SK-N-SH (cell line): ENCODE data around the gene CD109. TPM values are rescaled to one million over a fixed set of nuclear protein-coding genes. Genes with fewer than 3 reads are reported as not detected.

ENCODE experiments used
- CTCF ChIA-PET: fragments of 300-600, 350-600 bp; formaldehyde crosslinking; extraction: SDS; loops from one replicate; lab custom pipeline; 2021; lab: Yijun Ruan, JAX
- POLR2A ChIA-PET: fragments of 350-600 bp; sonication (Branson Sonifier 250); formaldehyde crosslinking; extraction: SDS; loops from one replicate; lab custom pipeline; 2020; ENCODE audit warnings: antibody characterized with exemption, inconsistent platforms; lab: Yijun Ruan, JAX
- DNase-seq: peaks from one replicate; pipeline ENCODE4 v3.0.0; 2012
- H2AFZ ChIP-seq: fragments of 200-600 bp; sonication (generic); 2 replicates; pipeline ENCODE4 v1.8.1; 2016; ENCODE audit warnings: antibody characterized with exemption, mild to moderate bottlenecking, low read depth
- H3F3A ChIP-seq: fragments of 200-600 bp; sonication (generic); replicated peaks from 2 replicates; pipeline ENCODE3; 2016; ENCODE audit warnings: antibody characterized with exemption, mild to moderate bottlenecking; ENCODE audit not compliant: insufficient read depth
- H3K27ac ChIP-seq, 2 experiments: fragments of 200-500 bp in 1 of 2; fragments of 200-600 bp in 1 of 2; sonication (Bioruptor generic) in 1 of 2; sonication (generic), shearing (Covaris generic) in 1 of 2; 2 replicates each; pipeline versions ENCODE4 v1.5.1 to v1.6.1; 2014 to 2016; ENCODE audit warnings: low read depth in 2 of 2, inconsistent platforms in 1 of 2, low read length in 1 of 2, mild to moderate bottlenecking in 1 of 2, mixed read lengths in 1 of 2
- H3K27me3 ChIP-seq: fragments of 200-600 bp; sonication (generic), shearing (Covaris generic); 2 replicates; pipeline ENCODE4 v1.6.1; 2016; ENCODE audit warnings: mixed run types; ENCODE audit not compliant: insufficient read depth
- H3K36me3 ChIP-seq, 2 experiments: fragments of 200-500 bp in 1 of 2; fragments of 200-600 bp in 1 of 2; sonication (Bioruptor generic) in 1 of 2; sonication (generic) in 1 of 2; replicated peaks in 1 of 2; 2 replicates each; pipeline versions ENCODE3 to v1.5.1; 2014 to 2016; ENCODE audit warnings: low read length in 1 of 2, mild to moderate bottlenecking in 1 of 2; ENCODE audit not compliant: insufficient read depth in 2 of 2, control insufficient read depth in 1 of 2
- H3K4me1 ChIP-seq, 2 experiments: fragments of 200-500 bp in 1 of 2; fragments of 200-600 bp in 1 of 2; sonication (Bioruptor generic) in 1 of 2; sonication (generic), shearing (Covaris generic) in 1 of 2; 2 replicates each; pipeline versions ENCODE4 v1.5.1 to v1.6.1; 2014 to 2016; ENCODE audit warnings: low read depth in 1 of 2, low read length in 1 of 2, mixed run types in 1 of 2; ENCODE audit not compliant: insufficient read depth in 2 of 2, control insufficient read depth in 1 of 2
- H3K4me2 ChIP-seq: fragments of 200-600 bp; sonication (generic), shearing (Covaris generic); 2 replicates; pipeline ENCODE4 v1.6.1; 2017; ENCODE audit warnings: mixed run types
- H3K4me3 ChIP-seq, 2 experiments: fragments of 200-500 bp in 1 of 2; fragments of 200-600 bp in 1 of 2; sonication (Bioruptor generic) in 1 of 2; sonication (generic), shearing (Covaris generic) in 1 of 2; 2 replicates each; pipeline versions ENCODE4 v1.5.1 to v1.8.1; 2014 to 2016; ENCODE audit warnings: low read depth in 2 of 2, inconsistent platforms in 1 of 2, low read length in 1 of 2, mild to moderate bottlenecking in 1 of 2, mixed read lengths in 1 of 2, moderate library complexity in 1 of 2
- H3K79me2 ChIP-seq: fragments of 200-600 bp; sonication (generic); 2 replicates; pipeline ENCODE4 v1.8.1; 2017; ENCODE audit warnings: mild to moderate bottlenecking; ENCODE audit not compliant: insufficient read depth
- H3K9ac ChIP-seq: fragments of 200-600 bp; sonication (generic); 2 replicates; pipeline ENCODE4 v1.6.1; 2017; ENCODE audit warnings: mixed run types
- H3K9me2 ChIP-seq: fragments of 200-600 bp; sonication (generic); 2 replicates; pipeline ENCODE4 v1.6.1; 2017; ENCODE audit warnings: mixed run types
- H3K9me3 ChIP-seq: fragments of 200-600 bp; sonication (generic); 2 replicates; pipeline ENCODE4 v1.6.1; 2017; ENCODE audit warnings: mixed run types, mild to moderate bottlenecking, moderate library complexity
- H4K20me1 ChIP-seq: fragments of 200-600 bp; sonication (generic); 2 replicates; pipeline ENCODE4 v1.6.1; 2017; ENCODE audit warnings: mild to moderate bottlenecking, mixed run types; ENCODE audit not compliant: insufficient read depth
- EP300 ChIP-seq, 2 experiments: IDR thresholded peaks; 2 replicates each; pipeline versions ENCODE4 v1.4.0 to v1.6.1; 2012; ENCODE audit warnings: borderline replicate concordance in 1 of 2, low read depth in 1 of 2, low read length in 1 of 2
- EZH2phosphoT487 ChIP-seq: fragments of 200-600 bp; sonication (generic); IDR thresholded peaks from 2 replicates; pipeline ENCODE4 v1.6.1; 2017; ENCODE audit warnings: low read depth, mixed run types, mild to moderate bottlenecking, antibody characterized with exemption, moderate library complexity, borderline replicate concordance
- FOXM1 ChIP-seq: IDR thresholded peaks from 2 replicates; pipeline ENCODE4 v1.4.0; 2012; ENCODE audit warnings: low read depth, mild to moderate bottlenecking
- GABPA ChIP-seq: IDR thresholded peaks from 2 replicates; pipeline ENCODE4 v1.4.0; 2012; ENCODE audit warnings: low read depth, mild to moderate bottlenecking
- MXI1 ChIP-seq: IDR thresholded peaks from 2 replicates; pipeline ENCODE4 v1.6.1; 2012; ENCODE audit warnings: mild to moderate bottlenecking, low read depth, low read length, improper control_type of control experiment
- NFIC ChIP-seq: IDR thresholded peaks from 2 replicates; pipeline ENCODE4 v1.4.0; 2012; ENCODE audit warnings: borderline replicate concordance
- NRF1 ChIP-seq: IDR thresholded peaks from 2 replicates; pipeline ENCODE4 v1.6.1; 2012; ENCODE audit warnings: low read depth, mild to moderate bottlenecking, low read length
- RAD21 ChIP-seq: IDR thresholded peaks from 2 replicates; pipeline ENCODE4 v1.6.1; 2012; ENCODE audit warnings: mild to moderate bottlenecking, low read length
- RCOR1 ChIP-seq: fragments of 150-350 bp; IDR thresholded peaks from 2 replicates; pipeline ENCODE4 v1.6.1; 2017; ENCODE audit warnings: antibody characterized with exemption, low read length
- RXRA ChIP-seq: IDR thresholded peaks from 2 replicates; pipeline ENCODE4 v1.4.0; 2012; ENCODE audit warnings: low read depth, mild to moderate bottlenecking, borderline replicate concordance
- TAF1 ChIP-seq: IDR thresholded peaks from 2 replicates; pipeline ENCODE4 v1.6.1; 2012; ENCODE audit warnings: low read depth, mild to moderate bottlenecking, low read length, moderate library complexity, borderline replicate concordance
- YY1 ChIP-seq: IDR thresholded peaks from 2 replicates; pipeline ENCODE4 v1.4.0; 2012; ENCODE audit warnings: low read depth, mild to moderate bottlenecking
- WGBS: methylation state at CpG from one replicate; pipeline ENCODE4 v1.1.6; 2017; ENCODE audit warnings: low lambda C conversion rate; 5-methylcytosine and 5-hydroxymethylcytosine counted together
- polyA plus RNA-seq, 3 experiments: library from polyadenylated mRNA; depleted of rRNA; stranded (reverse); fragments of >200 nt; gene quantifications; 2 replicates each; pipeline ENCODE4 v1.2.3, GENCODE V29; 2012
- TF ChIP-seq, protein P1 (sequence below): fragments of 200-600 bp; sonication (generic); IDR thresholded peaks from 2 replicates; pipeline ENCODE4 v1.6.1; 2017; ENCODE audit warnings: antibody characterized with exemption, mild to moderate bottlenecking, moderate library complexity
- TF ChIP-seq, protein P2 (sequence below): IDR thresholded peaks from 2 replicates; pipeline ENCODE4 v1.6.1; 2012; ENCODE audit warnings: mild to moderate bottlenecking, low read depth, low read length, moderate library complexity

The CD109 gene
- polyA plus RNA-seq, 1 of the 3 experiments (the other 2 are of a cell fraction) = 19.7 TPM

DNA sequence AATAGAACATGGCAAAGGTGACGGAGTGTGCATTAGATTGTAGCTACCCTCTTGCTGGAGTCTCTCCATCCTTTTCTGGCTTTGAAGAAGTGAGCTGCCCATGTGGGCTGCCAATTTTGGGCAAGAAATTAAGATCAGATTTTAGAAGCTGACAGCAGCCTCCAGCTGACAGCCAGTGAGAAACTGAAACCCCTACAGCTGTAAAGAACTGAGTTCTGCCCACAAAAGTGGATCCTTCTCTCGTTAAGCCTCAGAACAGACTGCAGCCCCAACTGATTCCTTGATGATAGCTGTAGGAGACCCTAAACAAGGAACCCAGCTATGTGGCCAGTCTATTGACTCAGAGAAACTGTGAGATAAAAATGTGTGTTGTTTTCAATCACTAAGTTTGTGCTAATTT is 134.1 kb downstream of the CD109 start:
- H3K4me1 ChIP-seq = no peaks in the 10 kb centered on the region
- H3K4me2 ChIP-seq = no peak overlapping the region
- H3K9ac ChIP-seq = no peak overlapping the region
- no peak for TF ChIP-seq NRF1
- TF ChIP-seq MXI1 = no peak
- no peak for TF ChIP-seq RXRA
- TF ChIP-seq EZH2phosphoT487 = no peak
- no peak for TF ChIP-seq NFIC
- TF ChIP-seq EP300 (IDR thresholded peaks at IDR 0.05; ENCODE audit: borderline replicate concordance in 1 of 2, low read depth in 1 of 2, low read length in 1 of 2) = no peak
- TF ChIP-seq, protein P1, sequence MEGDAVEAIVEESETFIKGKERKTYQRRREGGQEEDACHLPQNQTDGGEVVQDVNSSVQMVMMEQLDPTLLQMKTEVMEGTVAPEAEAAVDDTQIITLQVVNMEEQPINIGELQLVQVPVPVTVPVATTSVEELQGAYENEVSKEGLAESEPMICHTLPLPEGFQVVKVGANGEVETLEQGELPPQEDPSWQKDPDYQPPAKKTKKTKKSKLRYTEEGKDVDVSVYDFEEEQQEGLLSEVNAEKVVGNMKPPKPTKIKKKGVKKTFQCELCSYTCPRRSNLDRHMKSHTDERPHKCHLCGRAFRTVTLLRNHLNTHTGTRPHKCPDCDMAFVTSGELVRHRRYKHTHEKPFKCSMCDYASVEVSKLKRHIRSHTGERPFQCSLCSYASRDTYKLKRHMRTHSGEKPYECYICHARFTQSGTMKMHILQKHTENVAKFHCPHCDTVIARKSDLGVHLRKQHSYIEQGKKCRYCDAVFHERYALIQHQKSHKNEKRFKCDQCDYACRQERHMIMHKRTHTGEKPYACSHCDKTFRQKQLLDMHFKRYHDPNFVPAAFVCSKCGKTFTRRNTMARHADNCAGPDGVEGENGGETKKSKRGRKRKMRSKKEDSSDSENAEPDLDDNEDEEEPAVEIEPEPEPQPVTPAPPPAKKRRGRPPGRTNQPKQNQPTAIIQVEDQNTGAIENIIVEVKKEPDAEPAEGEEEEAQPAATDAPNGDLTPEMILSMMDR = no peak
- no peak for TF ChIP-seq YY1
- TF ChIP-seq GABPA = no peak
- TF ChIP-seq, protein P2, sequence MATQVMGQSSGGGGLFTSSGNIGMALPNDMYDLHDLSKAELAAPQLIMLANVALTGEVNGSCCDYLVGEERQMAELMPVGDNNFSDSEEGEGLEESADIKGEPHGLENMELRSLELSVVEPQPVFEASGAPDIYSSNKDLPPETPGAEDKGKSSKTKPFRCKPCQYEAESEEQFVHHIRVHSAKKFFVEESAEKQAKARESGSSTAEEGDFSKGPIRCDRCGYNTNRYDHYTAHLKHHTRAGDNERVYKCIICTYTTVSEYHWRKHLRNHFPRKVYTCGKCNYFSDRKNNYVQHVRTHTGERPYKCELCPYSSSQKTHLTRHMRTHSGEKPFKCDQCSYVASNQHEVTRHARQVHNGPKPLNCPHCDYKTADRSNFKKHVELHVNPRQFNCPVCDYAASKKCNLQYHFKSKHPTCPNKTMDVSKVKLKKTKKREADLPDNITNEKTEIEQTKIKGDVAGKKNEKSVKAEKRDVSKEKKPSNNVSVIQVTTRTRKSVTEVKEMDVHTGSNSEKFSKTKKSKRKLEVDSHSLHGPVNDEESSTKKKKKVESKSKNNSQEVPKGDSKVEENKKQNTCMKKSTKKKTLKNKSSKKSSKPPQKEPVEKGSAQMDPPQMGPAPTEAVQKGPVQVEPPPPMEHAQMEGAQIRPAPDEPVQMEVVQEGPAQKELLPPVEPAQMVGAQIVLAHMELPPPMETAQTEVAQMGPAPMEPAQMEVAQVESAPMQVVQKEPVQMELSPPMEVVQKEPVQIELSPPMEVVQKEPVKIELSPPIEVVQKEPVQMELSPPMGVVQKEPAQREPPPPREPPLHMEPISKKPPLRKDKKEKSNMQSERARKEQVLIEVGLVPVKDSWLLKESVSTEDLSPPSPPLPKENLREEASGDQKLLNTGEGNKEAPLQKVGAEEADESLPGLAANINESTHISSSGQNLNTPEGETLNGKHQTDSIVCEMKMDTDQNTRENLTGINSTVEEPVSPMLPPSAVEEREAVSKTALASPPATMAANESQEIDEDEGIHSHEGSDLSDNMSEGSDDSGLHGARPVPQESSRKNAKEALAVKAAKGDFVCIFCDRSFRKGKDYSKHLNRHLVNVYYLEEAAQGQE = no peak
- TF ChIP-seq TAF1 = no peak
- no peak for TF ChIP-seq RAD21
- TF ChIP-seq RCOR1 = no peak
- no peak for TF ChIP-seq FOXM1
- no peaks in the 10 kb centered on the region for H3K79me2 ChIP-seq
- CTCF ChIA-PET = interaction anchor here (0.6 kb wide), 1 partner anchor 33 kb away, joined by 3 read pairs; no protein-coding TSS in a partner anchor
- WGBS = 45% methylated on average over 2 of the region's 2 CpGs
- H3K27me3 ChIP-seq = no peaks in the 10 kb centered on the region
- H3K36me3 ChIP-seq = peaks cover 0 to 12% of the 10 kb centered on the region in 2 experiments
- no peaks in the 10 kb centered on the region for H4K20me1 ChIP-seq
- no peaks in the 10 kb centered on the region for H3K9me3 ChIP-seq
- H3K9me2 ChIP-seq = no peaks in the 10 kb centered on the region
- POLR2A ChIA-PET = no interaction called here
- no peak overlapping the region for H2AFZ ChIP-seq
- H3K27ac ChIP-seq = no peak overlapping the region
- peaks cover 5% of the 10 kb centered on the region for H3F3A ChIP-seq
- no peak for DNase-seq
- no peak overlapping the region for H3K4me3 ChIP-seq
